ENCODE measurements around the gene MAP4K4. TPM values are rescaled to one million over a fixed set of nuclear protein-coding genes. Genes with fewer than 3 reads are reported as not detected.

MAP4K4 gene
- total RNA-seq, 2 donors from 2014 or later = 47.5 to 50.4 TPM

DNA sequence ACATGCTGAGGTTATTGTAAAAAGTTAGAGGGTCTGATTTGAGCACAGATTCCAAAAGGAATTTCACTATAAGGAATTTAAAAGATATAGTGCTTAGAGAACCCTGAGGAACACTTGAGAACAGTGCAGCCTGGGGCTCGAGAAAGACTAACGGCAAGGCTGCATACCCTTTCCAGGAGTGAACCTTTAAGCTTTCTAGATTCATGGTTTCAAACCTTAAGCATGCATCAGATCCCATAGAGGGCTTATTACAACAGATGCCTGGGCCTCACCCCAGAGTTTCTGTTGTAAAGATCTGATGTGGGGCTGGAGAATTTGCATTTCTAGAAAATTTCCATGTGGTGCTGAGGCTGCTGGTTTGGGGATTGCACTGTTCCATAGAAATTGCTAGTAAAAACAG is 203.7 kb downstream of the MAP4K4 start:
- H3K4me3 ChIP-seq = no peak overlapping the region
- H3K27me3 ChIP-seq = no peaks in the 10 kb centered on the region
- H3K27ac ChIP-seq = no peak overlapping the region
- peaks cover 0 to 6% of the 10 kb centered on the region in 2 donors for H3K9me3 ChIP-seq
- H3K36me3 ChIP-seq = no peaks in the 10 kb centered on the region
- DNase-seq (ENCODE audit: low spot score) = no peak
- no peak for TF ChIP-seq CTCF (IDR thresholded peaks at IDR 0.05)
- no peaks in the 10 kb centered on the region for H3K4me1 ChIP-seq

DNA sequence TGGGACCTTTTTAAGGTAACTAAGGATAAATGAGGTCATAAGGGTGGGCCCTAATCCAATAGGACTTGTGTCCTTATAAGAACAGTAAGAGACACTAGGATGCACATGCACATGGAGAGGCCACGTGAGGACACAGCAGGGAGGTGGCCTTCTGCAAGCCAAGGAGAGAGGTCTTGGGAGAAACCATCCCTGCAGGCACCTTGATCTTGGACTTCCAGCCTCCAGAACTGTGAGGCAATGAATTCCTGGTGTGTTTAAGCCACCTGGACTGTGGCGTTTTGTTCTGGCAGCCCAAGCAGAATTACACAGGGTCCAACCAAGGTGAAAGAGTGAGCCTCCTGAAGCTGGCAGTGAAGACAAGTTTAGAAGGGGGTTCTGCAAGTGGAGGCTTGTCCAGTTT is 204.7 kb downstream of the MAP4K4 start:
- H3K27ac ChIP-seq = no peak overlapping the region
- no peaks in the 10 kb centered on the region for H3K27me3 ChIP-seq
- no peak for TF ChIP-seq CTCF (IDR thresholded peaks at IDR 0.05)
- H3K9me3 ChIP-seq = peaks cover 0 to 6% of the 10 kb centered on the region in 2 donors
- no peak for DNase-seq (ENCODE audit: low spot score)
- H3K36me3 ChIP-seq = no peaks in the 10 kb centered on the region
- H3K4me1 ChIP-seq = no peaks in the 10 kb centered on the region
- no peak overlapping the region for H3K4me3 ChIP-seq

DNA sequence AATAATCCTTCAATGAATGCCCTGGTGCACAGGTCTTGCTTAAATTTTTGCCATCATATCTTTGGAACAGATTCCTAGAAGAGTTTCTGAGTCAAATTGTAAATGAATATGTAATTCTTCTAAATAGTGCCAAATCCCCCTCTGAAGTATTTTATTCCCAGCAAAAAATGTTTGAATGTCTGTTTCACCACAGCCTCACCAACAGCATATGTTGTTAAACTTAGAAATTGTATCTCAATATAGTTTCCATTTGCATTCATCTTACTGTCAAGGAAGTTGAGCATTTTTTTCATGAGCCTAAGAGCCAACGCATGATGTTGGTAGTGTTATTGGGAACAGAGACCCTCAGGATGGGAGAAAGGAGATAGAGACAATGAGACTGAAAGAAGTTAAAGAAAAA is 207.4 kb downstream of the MAP4K4 start:
- no peaks in the 10 kb centered on the region for H3K27me3 ChIP-seq
- H3K9me3 ChIP-seq = peaks cover 0 to 16% of the 10 kb centered on the region in 2 donors
- no peaks in the 10 kb centered on the region for H3K4me1 ChIP-seq
- no peak overlapping the region for H3K27ac ChIP-seq
- H3K4me3 ChIP-seq = no peak overlapping the region
- no peak for DNase-seq (ENCODE audit: low spot score)
- no peaks in the 10 kb centered on the region for H3K36me3 ChIP-seq
- no peak for TF ChIP-seq CTCF (IDR thresholded peaks at IDR 0.05)

DNA sequence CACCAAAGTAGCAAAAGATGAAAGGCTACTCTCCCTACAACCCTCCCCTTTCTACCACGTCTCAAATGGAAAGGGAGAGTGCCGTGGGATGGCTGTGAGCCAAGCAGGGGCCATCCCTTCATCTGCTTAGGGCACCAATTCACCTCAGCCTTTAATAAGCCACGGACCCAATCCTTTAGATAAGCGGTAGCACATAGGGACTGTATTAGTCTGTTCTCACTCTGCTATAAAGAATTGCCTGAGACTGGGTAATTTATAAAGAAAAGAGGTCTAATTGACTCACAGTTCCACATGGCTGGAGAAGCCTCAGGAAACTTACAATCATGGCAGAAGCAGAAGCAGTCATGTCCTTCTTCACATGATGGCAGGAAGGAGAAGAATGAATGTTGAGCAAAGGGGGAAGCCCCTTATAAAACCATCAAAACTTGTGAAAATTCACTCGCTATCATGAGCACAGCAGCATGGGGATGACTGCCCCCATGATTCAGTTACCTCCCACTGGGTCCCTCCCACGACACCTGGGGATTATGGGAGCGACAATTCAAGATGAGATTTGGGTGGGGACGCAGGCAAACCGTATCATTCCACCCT is 208.3 kb downstream of the MAP4K4 start:
- Histone ChIP-seq H3K36me3 (no peaks in the 10 kb centered on the region), H3K9me3 (peaks cover 0 to 21% of the 10 kb centered on the region in 2 donors), H3K27me3 (no peaks in the 10 kb centered on the region), H3K27ac (no peak overlapping the region), H3K4me3 (no peak overlapping the region), H3K4me1 (no peaks in the 10 kb centered on the region)
- TF ChIP-seq CTCF (IDR thresholded peaks at IDR 0.05) = no peak
- no peak for DNase-seq (ENCODE audit: low spot score)

DNA sequence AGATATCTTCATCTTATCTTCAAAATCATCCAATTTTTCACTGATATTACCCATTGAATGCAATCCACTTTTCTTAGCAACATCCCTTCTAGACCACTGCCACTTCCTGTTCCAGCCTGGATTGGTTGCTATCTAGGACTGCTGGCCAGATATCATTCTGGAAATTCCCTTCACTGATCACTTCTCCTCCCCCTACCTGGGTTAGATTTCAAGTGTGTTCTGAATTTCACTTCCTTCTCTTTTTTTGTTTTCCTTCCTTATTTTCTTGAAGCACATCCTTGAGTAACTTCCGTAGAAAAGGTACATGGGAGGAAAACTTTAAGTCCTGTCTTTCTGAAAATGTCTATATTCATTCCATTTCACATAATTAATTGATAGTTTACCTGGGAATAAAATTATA is 212.3 kb downstream of the MAP4K4 start:
- H3K36me3 ChIP-seq = no peaks in the 10 kb centered on the region
- no peaks in the 10 kb centered on the region for H3K4me1 ChIP-seq
- no peak overlapping the region for H3K4me3 ChIP-seq
- no peaks in the 10 kb centered on the region for H3K27me3 ChIP-seq
- H3K9me3 ChIP-seq = peaks cover 0 to 21% of the 10 kb centered on the region in 2 donors
- DNase-seq (ENCODE audit: low spot score) = no peak
- H3K27ac ChIP-seq = no peak overlapping the region
- TF ChIP-seq CTCF (IDR thresholded peaks at IDR 0.05) = no peak

DNA sequence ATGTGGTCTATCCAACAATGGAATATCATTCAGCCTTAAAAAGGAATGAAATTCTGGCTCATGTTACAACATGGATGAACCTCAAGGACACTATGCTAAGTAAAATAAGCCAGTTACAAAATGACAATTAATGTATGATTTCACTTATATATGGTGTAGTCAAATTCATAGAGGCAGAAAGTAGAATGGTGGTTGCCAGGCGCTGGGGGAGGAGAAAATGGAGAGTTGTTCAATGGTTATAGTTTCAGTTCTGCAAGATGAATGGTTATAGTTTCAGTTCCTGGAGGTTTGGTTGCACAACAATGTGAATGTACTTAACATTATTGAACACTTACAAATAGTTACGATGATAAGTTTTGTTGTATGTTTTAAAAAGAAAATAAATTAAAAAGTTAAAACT is 215.0 kb downstream of the MAP4K4 start:
- Histone ChIP-seq H3K27ac (no peak overlapping the region), H3K4me1 (no peaks in the 10 kb centered on the region), H3K9me3 (peaks cover 0 to 14% of the 10 kb centered on the region in 2 donors), H3K36me3 (no peaks in the 10 kb centered on the region), H3K27me3 (no peaks in the 10 kb centered on the region), H3K4me3 (no peak overlapping the region)
- no peak for TF ChIP-seq CTCF (IDR thresholded peaks at IDR 0.05)
- DNase-seq (ENCODE audit: low spot score) = no peak

Data from right atrium auricular region (tissue), 2 donors.